Activated T-helper 1 cell treated with anti-CD3 and anti-CD28 coated beads, Interleukin-12 subunit alpha, Interleukin-12 subunit beta, Interleukin-2, Interleukin-4 antibody, amounts not matched to agents 30 ng/mL and 10 ng/mL and 1 ng/mL, durations not matched to agents 14 hours and 24 hours and 36 hours (primary cell): ENCODE data around the gene APBA1. TPM values are rescaled to one million over a fixed set of nuclear protein-coding genes. Genes with fewer than 3 reads are reported as not detected.

ENCODE experiments used
- DNase-seq: peaks from one replicate; pipeline ENCODE4 v3.0.0; 2021; ENCODE audit warnings: low spot score
- H3K27ac Mint-ChIP-seq: one replicate; pipeline ENCODE4 v1.8.0; 2021; ENCODE audit warnings: mild to moderate bottlenecking, mixed read lengths
- H3K27me3 Mint-ChIP-seq: one replicate; pipeline ENCODE4 v1.8.0; 2022; ENCODE audit warnings: mild to moderate bottlenecking, moderate library complexity, mixed read lengths; ENCODE audit not compliant: insufficient read depth
- H3K36me3 Mint-ChIP-seq: one replicate; pipeline ENCODE4 v1.8.0; 2021; ENCODE audit warnings: low read depth, mixed read lengths
- H3K4me1 Mint-ChIP-seq: one replicate; pipeline ENCODE4 v1.8.0; 2021; ENCODE audit warnings: low read depth, mixed read lengths
- H3K4me3 Mint-ChIP-seq: one replicate; pipeline ENCODE4 v1.8.0; 2021; ENCODE audit warnings: mild to moderate bottlenecking, moderate library complexity, mixed read lengths
- H3K9me3 Mint-ChIP-seq: one replicate; pipeline ENCODE4 v1.8.0; 2021; ENCODE audit warnings: mixed read lengths
- intact Hi-C: fragments of 100-400 bp; cut with micrococcal nuclease; formaldehyde crosslinking; loops from one replicate; pipeline ENCODE4 v1.15.1; 2024
- total RNA-seq: library from RNA; stranded (reverse); gene quantifications from 2 replicates; pipeline ENCODE4 v1.2.3, GENCODE V29; 2022

Gene APBA1
- total RNA-seq, 1 donor from 2014 or later, result 3.5 TPM

GRCh38 chr9:69594180-69594579, 78.0 kb downstream of the APBA1 start:
- H3K4me1 Mint-ChIP-seq, result no peaks in the 10 kb centered on the region
- intact Hi-C loops, result no loop called here
- no peak overlapping the region for H3K4me3 Mint-ChIP-seq
- H3K36me3 Mint-ChIP-seq, result no peaks in the 10 kb centered on the region
- H3K27ac Mint-ChIP-seq, result no peak overlapping the region
- H3K9me3 Mint-ChIP-seq, result peaks cover 4% of the 10 kb centered on the region
- DNase-seq, result no peak
- peaks cover 6% of the 10 kb centered on the region for H3K27me3 Mint-ChIP-seq

- Mint-ChIP-seq H3K9me3 (peaks cover 4% of the 10 kb centered on the region), H3K36me3 (no peaks in the 10 kb centered on the region), H3K27ac (no peak overlapping the region), H3K27me3 (peaks cover 6% of the 10 kb centered on the region), H3K4me1 (no peaks in the 10 kb centered on the region), H3K4me3 (no peak overlapping the region)
- DNase-seq, result no peak
- intact Hi-C loops, result no loop called here
Measured at GRCh38 chr9:69593756-69594155, 78.4 kb downstream of the APBA1 start.

- no peak overlapping the region for H3K27ac Mint-ChIP-seq
- DNase-seq, result no peak
- H3K4me3 Mint-ChIP-seq, result no peak overlapping the region
Measured at GRCh38 chr9:69593301-69593700, 78.9 kb downstream of the APBA1 start.

GRCh38 chr9:69590266-69590665, 81.9 kb downstream of the APBA1 start:
- Mint-ChIP-seq H3K4me1 (no peaks in the 10 kb centered on the region), H3K36me3 (no peaks in the 10 kb centered on the region), H3K9me3 (no peaks in the 10 kb centered on the region), H3K27ac (no peak overlapping the region), H3K4me3 (no peak overlapping the region), H3K27me3 (peaks cover 6% of the 10 kb centered on the region)
- intact Hi-C loops, result no loop called here
- no peak for DNase-seq

More at GRCh38 chr9:69593301-69593700, 78.9 kb downstream of the APBA1 start:
- Mint-ChIP-seq H3K4me1 (no peaks in the 10 kb centered on the region), H3K9me3 (peaks cover 4% of the 10 kb centered on the region), H3K27me3 (peaks cover 6% of the 10 kb centered on the region), H3K36me3 (no peaks in the 10 kb centered on the region)
- intact Hi-C loops, result no loop called here

- Mint-ChIP-seq H3K27ac (no peak overlapping the region), H3K4me1 (no peaks in the 10 kb centered on the region), H3K9me3 (no peaks in the 10 kb centered on the region), H3K27me3 (peaks cover 6% of the 10 kb centered on the region), H3K36me3 (no peaks in the 10 kb centered on the region), H3K4me3 (no peak overlapping the region)
- no peak for DNase-seq
- intact Hi-C loops, result no loop called here
Measured at GRCh38 chr9:69589156-69589555, 83.0 kb downstream of the APBA1 start.

GRCh38 chr9:69585571-69585970, 86.6 kb downstream of the APBA1 start:
- Mint-ChIP-seq H3K27ac (no peak overlapping the region), H3K27me3 (peaks cover 2% of the 10 kb centered on the region), H3K4me1 (no peaks in the 10 kb centered on the region), H3K36me3 (no peaks in the 10 kb centered on the region), H3K4me3 (no peak overlapping the region), H3K9me3 (no peaks in the 10 kb centered on the region)
- intact Hi-C loops, result no loop called here
- DNase-seq, result no peak

- no peaks in the 10 kb centered on the region for H3K9me3 Mint-ChIP-seq
- intact Hi-C loops, result no loop called here
Measured at GRCh38 chr9:69584759-69585158, 87.4 kb downstream of the APBA1 start.

GRCh38 chr9:69583645-69584234, 88.4 kb downstream of the APBA1 start:
- H3K9me3 Mint-ChIP-seq, result no peaks in the 10 kb centered on the region
- no peak overlapping the region for H3K4me3 Mint-ChIP-seq
- H3K36me3 Mint-ChIP-seq, result no peaks in the 10 kb centered on the region
- H3K27me3 Mint-ChIP-seq, result peaks cover 2% of the 10 kb centered on the region
- DNase-seq, result no peak
- no peaks in the 10 kb centered on the region for H3K4me1 Mint-ChIP-seq
- intact Hi-C loops, result no loop called here
- no peak overlapping the region for H3K27ac Mint-ChIP-seq

More at GRCh38 chr9:69584759-69585158, 87.4 kb downstream of the APBA1 start:
- Mint-ChIP-seq H3K36me3 (no peaks in the 10 kb centered on the region), H3K27ac (no peak overlapping the region), H3K4me3 (no peak overlapping the region), H3K27me3 (peaks cover 2% of the 10 kb centered on the region), H3K4me1 (no peaks in the 10 kb centered on the region)
- no peak for DNase-seq

GRCh38 chr9:69582544-69583297, 89.5 kb downstream of the APBA1 start:
- DNase-seq, result no peak
- intact Hi-C loops, result no loop called here
- no peaks in the 10 kb centered on the region for H3K4me1 Mint-ChIP-seq
- H3K4me3 Mint-ChIP-seq, result no peak overlapping the region
- no peaks in the 10 kb centered on the region for H3K36me3 Mint-ChIP-seq
- H3K9me3 Mint-ChIP-seq, result no peaks in the 10 kb centered on the region
- H3K27ac Mint-ChIP-seq, result no peak overlapping the region
- peaks cover 2% of the 10 kb centered on the region for H3K27me3 Mint-ChIP-seq

- intact Hi-C loops, result no loop called here
- H3K4me3 Mint-ChIP-seq, result no peak overlapping the region
- no peak for DNase-seq
- no peaks in the 10 kb centered on the region for H3K4me1 Mint-ChIP-seq
- no peaks in the 10 kb centered on the region for H3K9me3 Mint-ChIP-seq
- peaks cover 2% of the 10 kb centered on the region for H3K27me3 Mint-ChIP-seq
- H3K36me3 Mint-ChIP-seq, result no peaks in the 10 kb centered on the region
- no peak overlapping the region for H3K27ac Mint-ChIP-seq
Measured at GRCh38 chr9:69582018-69582417, 90.2 kb downstream of the APBA1 start.

- H3K27me3 Mint-ChIP-seq, result peaks cover 2% of the 10 kb centered on the region
- intact Hi-C loops, result no loop called here
- H3K4me3 Mint-ChIP-seq, result no peak overlapping the region
- no peak for DNase-seq
- H3K36me3 Mint-ChIP-seq, result no peaks in the 10 kb centered on the region
- H3K27ac Mint-ChIP-seq, result no peak overlapping the region
- H3K4me1 Mint-ChIP-seq, result no peaks in the 10 kb centered on the region
- no peaks in the 10 kb centered on the region for H3K9me3 Mint-ChIP-seq
Measured at GRCh38 chr9:69580582-69581214, 91.5 kb downstream of the APBA1 start.

- Mint-ChIP-seq H3K4me1 (no peaks in the 10 kb centered on the region), H3K9me3 (no peaks in the 10 kb centered on the region), H3K4me3 (no peak overlapping the region), H3K27me3 (peaks cover 2% of the 10 kb centered on the region), H3K36me3 (no peaks in the 10 kb centered on the region), H3K27ac (no peak overlapping the region)
- intact Hi-C loops, result no loop called here
- DNase-seq, result no peak
Measured at GRCh38 chr9:69579760-69580581, 92.2 kb downstream of the APBA1 start.
